ENCODE results near the gene UQCC2. TPM values are rescaled to one million over a fixed set of nuclear protein-coding genes. Genes with fewer than 3 reads are reported as not detected.

UQCC2 gene
- polyA plus RNA-seq, 1 of the 3 experiments (the other 2 are of a cell fraction): 59.0 TPM

- H3K4me3 ChIP-seq (ENCODE audit: low read depth in 2 of 2, low read length in 1 of 2): no peak overlapping the region
- H2AFZ ChIP-seq (ENCODE audit: low read depth): no peak overlapping the region
- peaks cover 8 to 19% of the 10 kb centered on the region in 2 experiments; a peak in 3 of 4 replicates for H3K4me1 ChIP-seq (ENCODE audit: control insufficient read depth in 1 of 2, insufficient read depth in 2 of 2, low read depth in 1 of 2, low read length in 1 of 2)
- H3K36me3 ChIP-seq (replicated peaks in 1 of 2; ENCODE audit: control insufficient read depth in 1 of 2, insufficient read depth in 2 of 2, low read length in 1 of 2): peaks cover 7 to 30% of the 10 kb centered on the region in 2 experiments
- no peaks in the 10 kb centered on the region for H4K20me1 ChIP-seq (ENCODE audit: insufficient read depth)
- DNase-seq: no peak
- ChIA-PET CTCF (interaction anchor here (0.7 to 3.9 kb wide), 5 partner anchors 8 to 418 kb away, joined by 3 to 55 read pairs (median 4); no protein-coding TSS in a partner anchor), POLR2A (no interaction called here)
- no peak overlapping the region for H3K27ac ChIP-seq (ENCODE audit: low read depth in 2 of 2, low read length in 1 of 2)
- no peaks in the 10 kb centered on the region for H3K9me2 ChIP-seq
- no peaks in the 10 kb centered on the region for H3K9me3 ChIP-seq
- peak overlapping the region; percentile 83 for H3K4me2 ChIP-seq
- H3K9ac ChIP-seq: no peak overlapping the region
- no peak for TF ChIP-seq ZBTB33 (IDR thresholded peaks at IDR 0.05; ENCODE audit: borderline replicate concordance, low read depth)
- TF ChIP-seq FOSL2 (IDR thresholded peaks at IDR 0.05; ENCODE audit: borderline replicate concordance, low read depth): no peak
- TF ChIP-seq TAF1 (IDR thresholded peaks at IDR 0.05; ENCODE audit: borderline replicate concordance, low read depth, low read length): no peak
- no peak for TF ChIP-seq EZH2phosphoT487 (IDR thresholded peaks at IDR 0.05; ENCODE audit: borderline replicate concordance, low read depth)
- TF ChIP-seq MAX (IDR thresholded peaks at IDR 0.05; ENCODE audit: low read depth): no peak
- no peak for TF ChIP-seq MXI1 (IDR thresholded peaks at IDR 0.05; ENCODE audit: low read depth, low read length)
- H3F3A ChIP-seq (replicated peaks; ENCODE audit: insufficient read depth): no peaks in the 10 kb centered on the region
- WGBS (ENCODE audit: low lambda C conversion rate): 92% methylated on average over 9 of the region's 10 CpGs
- H3K79me2 ChIP-seq (ENCODE audit: insufficient read depth): peaks cover 27% of the 10 kb centered on the region; the same call in 1 of the 2 replicates
- no peaks in the 10 kb centered on the region for H3K27me3 ChIP-seq (ENCODE audit: insufficient read depth)
Measured at GRCh38 chr6:33709605-33710295, 1.8 kb downstream of the UQCC2 start.

GRCh38 chr6:33708516-33709204 lies 2.8 kb downstream of the UQCC2 start:
- no peak overlapping the region for H2AFZ ChIP-seq (ENCODE audit: low read depth)
- H3K79me2 ChIP-seq (ENCODE audit: insufficient read depth): peaks cover 27% of the 10 kb centered on the region; the same call in 1 of the 2 replicates
- no peak for TF ChIP-seq EZH2phosphoT487 (IDR thresholded peaks at IDR 0.05; ENCODE audit: borderline replicate concordance, low read depth)
- no peak for TF ChIP-seq SMC3 (IDR thresholded peaks at IDR 0.05; ENCODE audit: low read depth, low read length)
- no peak for TF ChIP-seq RXRA (IDR thresholded peaks at IDR 0.05; ENCODE audit: borderline replicate concordance, low read depth)
- TF ChIP-seq FOSL2 (IDR thresholded peaks at IDR 0.05; ENCODE audit: borderline replicate concordance, low read depth): no peak
- no peak for TF ChIP-seq TEAD4 (IDR thresholded peaks at IDR 0.05; ENCODE audit: borderline replicate concordance, insufficient read depth)
- no peak for TF ChIP-seq TAF1 (IDR thresholded peaks at IDR 0.05; ENCODE audit: borderline replicate concordance, low read depth, low read length)
- TF ChIP-seq RFX5 (IDR thresholded peaks at IDR 0.05; ENCODE audit: low read length): no peak
- no peak for TF ChIP-seq RAD21 (IDR thresholded peaks at IDR 0.05; ENCODE audit: low read length)
- TF ChIP-seq CTCF (IDR thresholded peaks at IDR 0.05): no peak
- TF ChIP-seq MAX (IDR thresholded peaks at IDR 0.05; ENCODE audit: low read depth): no peak
- no peak for TF ChIP-seq USF2 (IDR thresholded peaks at IDR 0.05; ENCODE audit: borderline replicate concordance, low read depth, low read length)
- TF ChIP-seq ZBTB33 (IDR thresholded peaks at IDR 0.05; ENCODE audit: borderline replicate concordance, low read depth): no peak
- no peak for TF ChIP-seq GABPA (IDR thresholded peaks at IDR 0.05; ENCODE audit: low read depth)
- TF ChIP-seq TCF12 (IDR thresholded peaks at IDR 0.05): no peak
- H3F3A ChIP-seq (replicated peaks; ENCODE audit: insufficient read depth): no peaks in the 10 kb centered on the region
- no peaks in the 10 kb centered on the region for H3K27me3 ChIP-seq (ENCODE audit: insufficient read depth)
- no peak overlapping the region for H3K9ac ChIP-seq
- H3K36me3 ChIP-seq (replicated peaks in 1 of 2; ENCODE audit: control insufficient read depth in 1 of 2, insufficient read depth in 2 of 2, low read length in 1 of 2): peaks cover 7 to 30% of the 10 kb centered on the region in 2 experiments
- ChIA-PET POLR2A (no interaction called here), CTCF (interaction anchor here (1.1 to 9.7 kb wide), 6 partner anchors 7 to 122 kb away, joined by 3 to 188 read pairs (median 4); no protein-coding TSS in a partner anchor)
- no peaks in the 10 kb centered on the region for H3K9me2 ChIP-seq
- DNase-seq: no peak
- no peak overlapping the region for H3K4me3 ChIP-seq (ENCODE audit: low read depth in 2 of 2, low read length in 1 of 2)
- H3K4me2 ChIP-seq: no peak overlapping the region
- WGBS (ENCODE audit: low lambda C conversion rate): 92% methylated on average over 10 of the region's 10 CpGs
- no peaks in the 10 kb centered on the region for H4K20me1 ChIP-seq (ENCODE audit: insufficient read depth)
- no peak overlapping the region for H3K27ac ChIP-seq (ENCODE audit: low read depth in 2 of 2, low read length in 1 of 2)
- no peaks in the 10 kb centered on the region for H3K9me3 ChIP-seq
- H3K4me1 ChIP-seq (ENCODE audit: control insufficient read depth in 1 of 2, insufficient read depth in 2 of 2, low read depth in 1 of 2, low read length in 1 of 2): peaks cover 8 to 19% of the 10 kb centered on the region in 2 experiments; a peak in 3 of 4 replicates

Measured in SK-N-SH (cell line).